ENCODE data around the gene MBNL3.
"Not testable (repeated sequence)": the region's sequence is repeated elsewhere in the genome, so short reads cannot be mapped to it uniquely, and the experiment has no call there.

Gene MBNL3

DNA sequence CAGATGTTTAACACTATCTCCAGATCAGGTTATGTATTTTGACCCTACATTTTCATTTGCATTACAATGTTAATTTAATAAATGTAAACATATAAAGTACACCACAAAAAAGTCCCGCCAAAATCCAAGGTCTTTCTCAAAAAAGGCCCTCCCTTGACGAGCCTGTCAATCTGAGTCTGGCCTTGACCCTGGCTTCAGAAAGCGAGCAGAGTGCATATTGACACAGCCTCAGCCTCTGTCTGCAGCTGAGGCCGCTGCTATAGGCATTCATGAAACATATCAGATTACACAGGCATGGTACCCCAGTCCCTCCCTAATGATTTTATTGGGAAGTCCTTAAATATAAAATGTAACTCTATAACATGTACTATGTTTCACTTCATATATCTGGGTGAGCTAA, 6.2 kb downstream of the MBNL3 start:
- H3K4me3 ChIP-seq (ENCODE audit: low read length) = no peak overlapping the region
- DNase-seq (ENCODE audit: low read depth, low spot score) = no peak

DNA sequence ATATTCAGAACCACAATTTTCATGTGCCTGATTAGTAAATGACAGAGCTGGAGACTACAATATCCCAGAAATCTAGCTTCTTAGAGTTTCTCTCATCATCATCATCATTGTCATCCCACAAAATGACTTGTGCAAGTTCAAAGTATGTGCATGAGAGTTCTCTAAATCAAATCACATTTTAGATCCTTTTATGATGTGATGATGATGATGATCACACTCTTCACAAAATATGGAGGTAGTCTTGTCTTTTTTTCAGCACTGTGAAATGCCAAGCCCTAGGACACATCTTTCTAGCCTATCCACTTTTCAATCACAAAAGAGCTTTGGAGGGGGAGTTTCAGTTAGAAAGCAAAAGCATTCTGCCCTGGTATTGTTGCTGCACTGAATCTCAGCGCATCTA, 7.4 kb downstream of the MBNL3 start:
- no peak for DNase-seq (ENCODE audit: low read depth, low spot score)

DNA sequence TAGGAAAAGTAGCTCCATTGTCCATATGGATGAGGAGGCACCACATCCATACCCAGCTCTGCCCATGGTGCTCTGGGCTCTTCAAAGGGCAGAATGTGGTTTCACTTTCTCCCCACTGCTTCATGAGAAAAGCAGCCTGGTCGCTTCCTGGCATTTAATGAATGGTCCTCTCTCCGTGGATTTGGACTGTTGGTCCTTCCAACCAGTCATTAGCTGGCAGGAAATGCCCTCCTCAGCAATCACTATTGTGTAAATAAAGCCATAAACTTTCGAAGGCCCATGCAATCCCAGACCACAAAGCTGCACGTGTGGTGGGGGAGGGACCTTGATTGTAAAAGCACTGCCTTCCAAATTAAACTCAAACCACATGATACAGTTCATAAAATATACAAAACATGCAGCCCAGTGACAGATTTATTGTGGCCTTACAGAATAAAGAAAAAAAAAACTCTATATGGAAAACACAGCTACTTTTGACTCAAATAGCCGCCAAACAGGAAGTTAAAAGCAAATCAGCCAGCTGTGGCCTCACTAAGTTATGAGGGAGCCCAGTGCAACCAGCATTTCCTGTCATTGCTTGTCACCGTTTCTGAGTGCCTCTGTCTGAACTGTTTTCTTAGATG, 8.1 kb downstream of the MBNL3 start:
- DNase-seq (ENCODE audit: low read depth, low spot score) = peak; percentile 68
- peak overlapping the region; percentile 43 for H3K4me3 ChIP-seq (ENCODE audit: low read length)

More for the DNA sequence above, 7.4 kb downstream of the MBNL3 start:
- H3K4me3 ChIP-seq (ENCODE audit: low read length) = no peak overlapping the region

DNA sequence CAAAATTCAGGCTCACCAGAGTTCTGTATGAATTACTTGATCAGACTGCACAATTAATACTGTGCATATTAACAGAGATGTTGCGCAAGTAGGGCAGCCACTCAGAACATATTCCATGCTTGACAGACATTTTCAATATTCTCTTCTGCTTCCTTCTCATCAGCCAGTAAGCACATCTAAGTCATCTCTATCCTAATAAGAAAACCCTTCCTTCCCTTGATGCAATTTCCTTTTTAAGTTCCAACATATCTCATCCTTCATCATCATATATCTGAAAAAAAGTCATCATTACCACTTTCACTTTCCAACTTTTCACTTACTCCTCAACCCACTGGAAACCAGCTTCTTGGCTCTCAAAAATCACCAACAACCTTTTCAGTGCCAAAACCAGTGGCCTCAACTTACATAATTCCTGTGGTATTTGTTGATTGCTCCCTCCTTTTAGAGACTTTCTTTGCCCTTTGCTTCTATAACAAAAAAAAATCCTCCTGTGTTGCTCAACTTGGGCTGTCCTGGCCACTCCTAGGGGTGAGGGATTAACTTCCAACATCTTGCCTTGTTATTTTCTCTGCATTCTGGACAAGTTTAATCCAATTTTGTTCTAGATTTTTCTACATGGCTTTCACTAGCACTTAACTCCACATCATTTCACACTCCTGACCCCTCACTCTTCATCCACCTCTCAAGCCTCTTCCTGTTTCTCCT, 14.1 kb downstream of the MBNL3 start:
- DNase-seq (ENCODE audit: low read depth, low spot score) = no peak

DNA sequence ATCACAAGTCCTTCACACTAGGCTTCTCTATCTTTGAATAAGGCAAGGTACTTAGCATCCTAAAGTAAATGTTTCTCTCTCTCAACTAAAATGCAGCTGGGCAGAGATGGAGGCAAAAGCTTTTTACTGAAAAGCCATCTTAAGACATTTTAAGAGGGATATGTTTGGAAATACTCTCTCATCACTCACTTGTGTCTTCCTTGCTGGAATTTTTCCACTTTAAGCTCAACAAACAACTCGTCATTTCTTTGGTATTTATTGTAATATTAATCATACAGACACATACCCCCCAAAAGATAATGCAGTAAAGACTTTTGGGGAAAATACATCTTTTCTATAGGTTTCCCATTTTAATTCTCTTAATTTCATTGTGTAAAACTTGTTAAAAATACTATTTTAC, 16.4 kb downstream of the MBNL3 start:
- DNase-seq (ENCODE audit: low read depth, low spot score) = no peak
- H3K4me3 ChIP-seq (ENCODE audit: low read length) = no peak overlapping the region

More for the DNA sequence above, 14.1 kb downstream of the MBNL3 start:
- no peak overlapping the region for H3K4me3 ChIP-seq (ENCODE audit: low read length)

DNA sequence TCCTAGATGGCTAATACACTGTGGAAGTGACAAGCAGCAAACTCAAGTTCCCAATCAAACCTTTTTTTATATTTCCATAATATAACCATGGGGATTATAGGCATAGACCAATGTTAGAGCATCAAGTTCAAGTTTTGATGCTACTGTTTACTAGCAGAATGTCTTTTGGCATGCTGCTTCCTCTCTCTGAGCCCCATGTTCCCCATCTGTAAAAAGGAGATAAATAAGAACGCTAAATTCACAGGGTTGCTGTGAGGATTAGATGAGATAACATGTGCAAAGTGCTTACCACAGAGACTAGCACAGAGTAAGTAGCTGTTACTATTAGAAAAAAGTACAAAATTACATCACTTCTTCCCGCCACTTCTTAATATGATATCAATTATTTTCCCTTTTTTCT, 18.0 kb downstream of the MBNL3 start:
- no peak for DNase-seq (ENCODE audit: low read depth, low spot score)
- no peak overlapping the region for H3K4me3 ChIP-seq (ENCODE audit: low read length)

DNA sequence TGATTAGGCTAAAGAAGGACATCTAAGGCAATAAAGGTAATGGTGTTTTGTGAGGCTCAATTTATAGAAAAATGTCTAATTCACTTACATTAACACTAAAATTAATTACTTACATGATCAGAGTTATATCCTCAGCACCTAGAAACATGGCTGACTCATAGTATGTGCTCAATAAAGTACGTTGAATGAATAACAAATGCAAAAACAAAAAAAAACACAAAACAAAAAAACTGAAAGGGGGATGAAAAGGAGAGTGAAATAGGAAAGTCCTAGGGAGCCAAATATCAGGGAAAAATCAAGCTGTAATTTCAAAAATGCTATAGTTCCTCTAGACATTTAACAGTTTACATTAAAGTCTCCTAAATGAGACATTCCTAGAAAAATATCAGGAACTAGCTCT, 18.7 kb downstream of the MBNL3 start:
- no peak for DNase-seq (ENCODE audit: low read depth, low spot score)
- H3K4me3 ChIP-seq (ENCODE audit: low read length) = no peak overlapping the region

DNA sequence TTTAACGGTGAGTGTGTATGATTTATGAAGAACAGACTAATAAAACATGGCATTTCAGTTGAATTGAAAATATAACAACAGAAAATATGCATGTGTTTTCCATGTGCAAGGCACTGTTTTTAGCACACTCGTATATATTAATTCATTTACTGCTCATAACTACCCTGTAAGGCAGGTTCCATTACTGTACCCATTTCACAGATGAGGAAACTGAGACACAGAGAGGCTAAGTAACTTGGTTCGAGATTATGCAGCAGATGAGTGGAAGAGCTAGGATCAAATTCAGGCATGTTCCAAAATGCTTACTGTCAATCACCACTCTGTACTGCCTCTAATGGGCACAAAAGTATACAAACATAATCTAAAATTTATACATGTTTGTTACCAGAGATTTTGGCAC, 20.4 kb downstream of the MBNL3 start:
- H3K4me3 ChIP-seq (ENCODE audit: low read length) = no peak overlapping the region
- DNase-seq (ENCODE audit: low read depth, low spot score) = no peak

DNA sequence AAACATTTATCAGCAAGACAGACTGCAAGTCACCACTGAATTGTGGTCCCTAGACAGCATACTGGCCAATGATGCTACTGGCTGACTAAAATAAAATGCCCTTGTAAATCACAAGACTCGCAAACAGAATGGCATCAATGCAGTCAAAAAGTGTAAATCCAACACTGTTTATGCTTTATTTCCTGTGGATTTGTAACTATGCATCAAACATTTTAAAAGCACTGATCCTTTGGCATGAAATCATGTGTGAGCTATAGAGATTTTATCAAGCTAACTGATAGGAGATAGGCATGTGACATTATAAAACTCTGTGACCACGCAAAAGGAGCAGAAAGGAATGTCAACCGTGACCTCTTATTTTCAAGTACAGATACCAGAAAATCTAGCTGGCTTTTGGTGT, 20.8 kb downstream of the MBNL3 start:
- DNase-seq (ENCODE audit: low read depth, low spot score) = no peak
- H3K4me3 ChIP-seq (ENCODE audit: low read length) = no peak overlapping the region

DNA sequence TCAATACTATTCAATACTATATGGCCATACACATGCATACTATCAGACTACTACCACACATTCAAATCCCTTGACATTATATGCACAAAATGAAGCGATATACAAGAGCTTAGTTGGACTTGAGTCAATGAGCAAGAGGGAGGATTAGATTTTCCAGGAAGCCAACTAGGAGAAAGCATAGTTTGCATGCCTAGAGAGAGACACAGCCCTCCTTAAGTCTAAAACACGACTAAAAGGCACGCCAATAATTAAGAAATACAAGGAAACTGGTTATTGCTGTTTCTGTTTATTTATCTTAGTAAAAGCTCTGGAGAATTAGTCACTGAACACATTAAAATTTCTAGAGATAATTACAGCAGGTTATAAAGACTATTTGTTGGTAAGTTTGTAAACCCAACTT, 21.8 kb downstream of the MBNL3 start:
- H3K4me3 ChIP-seq (ENCODE audit: low read length) = no peak overlapping the region
- no peak for DNase-seq (ENCODE audit: low read depth, low spot score)

DNA sequence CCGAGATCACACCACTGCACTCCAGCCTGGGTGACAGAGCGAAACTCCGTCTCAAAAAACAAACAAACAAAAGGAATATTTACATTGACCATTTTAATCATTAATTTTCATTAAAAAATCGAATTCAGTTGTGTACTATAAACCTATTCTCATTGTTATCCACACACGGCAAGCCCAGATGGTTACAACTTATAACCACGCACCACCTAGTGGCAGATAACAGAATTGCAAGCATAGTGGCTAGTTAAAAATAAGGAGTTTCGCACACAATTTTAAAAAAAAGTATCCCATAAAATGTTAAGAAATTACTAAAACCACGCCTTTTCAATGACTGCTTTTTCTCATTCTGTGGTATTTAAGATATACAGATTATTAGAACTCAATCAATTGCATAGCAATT, 25.4 kb downstream of the MBNL3 start:
- no peak overlapping the region for H3K4me3 ChIP-seq (ENCODE audit: low read length)
- DNase-seq (ENCODE audit: low read depth, low spot score) = no peak

DNA sequence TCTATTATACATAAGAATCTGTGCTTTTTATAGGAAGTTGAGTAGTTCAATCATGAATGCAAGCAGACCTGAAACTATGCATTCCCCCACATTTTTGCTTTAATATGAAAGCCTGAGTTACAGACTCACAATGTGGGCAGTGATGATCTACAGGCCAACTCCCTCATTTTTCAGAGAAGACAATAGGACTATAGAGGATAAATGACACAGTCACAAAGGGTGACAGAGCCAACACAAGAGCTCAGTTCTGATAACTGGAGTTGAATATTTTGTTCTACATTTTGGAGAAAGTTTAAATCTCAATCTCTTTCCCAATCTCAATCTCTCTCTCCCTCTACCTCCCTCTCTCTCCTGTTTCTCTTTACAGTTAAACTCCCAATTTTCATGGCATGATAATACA, 27.0 kb downstream of the MBNL3 start:
- no peak overlapping the region for H3K4me3 ChIP-seq (ENCODE audit: low read length)
- no peak for DNase-seq (ENCODE audit: low read depth, low spot score)

DNA sequence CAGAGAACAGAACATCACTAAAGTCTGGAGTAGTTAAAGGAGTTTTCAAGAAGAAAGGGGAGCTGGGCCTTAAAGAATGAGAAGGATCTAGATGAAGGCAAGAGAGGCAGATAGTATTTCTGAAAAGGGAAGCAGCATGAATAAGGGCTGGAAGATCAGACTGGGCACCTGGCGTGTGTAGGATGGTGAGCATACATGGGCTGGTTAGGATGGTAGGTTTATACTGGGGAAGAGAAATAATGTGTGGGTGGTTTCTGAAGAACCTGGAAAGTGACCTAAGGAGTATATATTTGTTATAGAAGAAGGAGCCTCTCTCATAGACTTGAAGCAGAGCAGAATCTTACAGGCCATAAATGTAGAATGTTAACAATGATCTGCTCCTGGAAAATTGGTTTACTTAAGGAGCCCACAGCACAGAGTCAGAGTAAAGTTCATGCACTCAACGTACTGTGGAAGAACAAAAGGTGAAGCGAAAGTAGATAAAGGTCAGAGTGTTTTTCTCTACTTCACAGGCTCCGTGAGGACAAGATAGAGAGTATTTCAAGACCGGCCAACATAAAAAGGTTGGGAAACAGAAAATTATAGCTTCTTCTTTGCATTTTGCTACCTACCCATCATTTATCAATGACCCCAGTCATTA, 35.8 kb downstream of the MBNL3 start:
- no peak for DNase-seq (ENCODE audit: low read depth, low spot score)
- H3K4me3 ChIP-seq (ENCODE audit: low read length) = no peak overlapping the region

DNA sequence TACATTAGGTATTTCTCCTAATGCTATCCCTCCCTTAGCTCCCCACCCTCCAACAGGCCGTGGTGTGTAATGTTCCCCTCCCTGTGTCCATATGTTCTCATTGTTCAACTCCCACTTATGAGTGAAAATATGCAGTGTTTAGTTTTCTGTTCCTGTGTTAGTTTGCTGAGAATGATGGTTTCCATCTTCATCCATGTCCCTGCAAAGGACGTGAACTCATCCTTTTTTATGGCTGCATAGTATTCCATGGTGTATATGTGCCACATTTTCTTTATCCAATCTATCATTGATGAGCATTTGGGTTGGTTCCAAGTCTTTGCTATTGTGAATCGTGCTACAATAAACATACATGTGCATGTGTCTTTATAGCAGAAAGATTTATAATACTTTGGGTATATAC, 42.9 kb downstream of the MBNL3 start:
- H3K4me3 ChIP-seq (ENCODE audit: low read length); DNase-seq (ENCODE audit: low read depth, low spot score): not testable (repeated sequence)

DNA sequence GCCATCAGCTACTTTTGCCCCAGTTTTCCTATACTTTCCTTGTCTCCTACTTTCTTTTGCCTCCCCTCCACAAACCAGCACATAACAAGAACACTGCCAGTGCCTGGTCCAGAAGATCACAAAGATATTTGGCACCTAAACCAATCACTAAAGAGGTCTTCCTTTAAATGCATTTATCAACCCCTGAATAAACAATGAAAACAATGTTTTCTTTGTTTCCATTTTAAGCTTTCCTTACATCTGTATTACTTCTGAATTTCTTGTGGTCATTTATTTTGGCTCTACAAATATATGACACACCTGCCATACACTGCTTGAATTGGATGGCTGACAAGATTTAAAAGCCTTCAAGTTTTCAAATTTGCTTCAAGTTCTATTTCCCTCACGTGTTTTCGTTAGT, 43.9 kb downstream of the MBNL3 start:
- DNase-seq (ENCODE audit: low read depth, low spot score) = no peak
- H3K4me3 ChIP-seq (ENCODE audit: low read length) = no peak overlapping the region

DNA sequence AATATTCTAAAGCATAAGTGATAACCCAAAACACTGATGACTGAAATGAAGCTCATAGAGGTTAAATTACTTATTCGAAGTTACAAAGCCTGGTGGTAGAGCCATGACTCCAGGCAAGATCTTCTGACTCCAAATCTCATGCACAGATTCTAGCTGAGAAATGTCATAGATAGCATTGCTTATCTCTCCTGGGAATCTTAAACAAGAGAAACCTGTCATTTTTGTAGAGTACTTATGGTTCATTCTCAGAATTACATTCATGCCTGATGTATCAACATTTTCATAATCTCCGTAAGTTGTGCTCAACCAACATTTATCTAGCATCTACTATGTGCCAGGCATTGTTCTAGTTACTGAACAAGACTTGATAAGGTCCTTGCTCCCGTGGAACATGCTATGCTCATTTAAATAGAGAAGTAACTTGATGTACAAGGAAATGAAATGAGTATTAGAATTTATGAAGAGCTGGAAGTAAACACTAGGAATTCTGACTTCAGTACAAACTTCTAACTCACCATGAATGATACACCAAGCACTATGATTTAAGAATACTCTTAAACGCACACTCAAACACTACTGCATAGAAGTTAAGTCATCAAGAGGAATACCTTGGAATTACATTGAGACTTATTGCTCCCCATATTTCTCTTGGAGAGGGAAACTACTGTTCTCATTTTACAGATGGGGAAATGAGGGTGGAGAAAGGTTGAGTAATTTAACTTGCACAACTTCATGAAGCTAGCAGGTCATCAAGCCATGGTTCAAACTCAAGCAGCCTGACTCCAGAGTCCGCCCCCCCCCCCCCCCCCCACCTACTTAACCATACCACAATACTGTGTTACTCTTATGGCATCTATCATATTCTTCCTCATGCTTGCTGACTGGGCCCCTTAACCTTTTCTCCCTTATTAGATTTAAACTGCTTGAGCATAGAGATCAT, 45.4 kb downstream of the MBNL3 start:
- no peak overlapping the region for H3K4me3 ChIP-seq (ENCODE audit: low read length)
- DNase-seq (ENCODE audit: low read depth, low spot score) = no peak

DNA sequence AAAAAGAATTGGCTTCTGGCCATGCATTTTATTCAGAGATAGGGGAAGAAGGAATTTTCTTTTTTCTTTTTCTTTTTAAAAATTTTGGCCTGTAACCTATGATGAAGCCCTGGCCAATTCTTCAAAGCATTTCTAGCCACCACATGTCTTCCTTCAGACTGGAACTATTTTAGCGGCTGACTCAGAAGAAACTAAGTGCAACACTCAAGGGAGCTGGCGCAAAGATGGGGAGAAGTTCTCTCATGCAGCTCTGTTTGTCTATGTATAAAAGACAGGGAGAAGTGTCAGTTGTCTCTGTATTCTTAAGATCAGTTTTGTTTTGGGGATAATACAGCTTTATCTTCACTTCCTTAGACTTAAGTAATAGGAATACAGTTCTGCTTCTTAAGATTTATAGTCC, 46.1 kb downstream of the MBNL3 start:
- no peak for DNase-seq (ENCODE audit: low read depth, low spot score)
- H3K4me3 ChIP-seq (ENCODE audit: low read length) = no peak overlapping the region

DNA sequence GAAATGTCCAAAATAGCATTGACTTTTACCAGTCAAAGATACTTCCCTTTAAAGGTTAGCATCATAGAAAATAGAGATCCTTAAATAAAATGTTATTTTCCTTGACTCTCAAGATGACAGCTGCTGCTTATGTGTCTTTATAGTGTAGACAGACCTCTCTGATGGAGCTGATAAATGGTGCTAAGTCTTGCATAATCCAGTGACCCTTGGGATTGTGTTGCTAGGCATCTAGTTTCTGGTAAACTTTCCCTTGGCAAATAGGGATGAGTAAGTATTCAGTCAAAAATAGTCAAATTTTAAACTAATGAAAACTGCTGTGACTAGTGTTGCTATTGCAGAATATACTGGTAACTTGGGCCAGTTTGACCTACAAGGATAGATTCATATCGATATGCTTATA, 53.6 kb downstream of the MBNL3 start:
- H3K4me3 ChIP-seq (ENCODE audit: low read length) = no peak overlapping the region
- DNase-seq (ENCODE audit: low read depth, low spot score) = no peak

DNA sequence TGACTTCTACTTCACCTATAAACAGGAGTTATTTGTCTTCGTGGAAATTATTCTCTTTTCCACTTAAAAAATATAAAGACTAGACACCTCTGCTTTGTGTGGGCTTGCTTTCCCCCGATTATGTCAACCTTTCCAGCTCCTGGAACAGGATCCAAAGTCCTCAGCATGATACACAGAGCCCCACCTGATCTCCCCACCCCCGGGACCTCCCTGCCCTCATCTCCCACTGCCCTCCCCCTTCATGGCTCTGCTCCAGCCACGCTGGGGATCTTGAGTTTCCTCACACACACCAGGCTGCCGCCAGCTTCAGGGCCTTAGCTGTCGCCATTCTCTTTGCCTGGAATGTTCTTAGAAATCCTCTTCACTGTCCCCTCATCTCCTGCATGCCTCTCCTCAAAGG, 55.3 kb downstream of the MBNL3 start:
- no peak overlapping the region for H3K4me3 ChIP-seq (ENCODE audit: low read length)
- no peak for DNase-seq (ENCODE audit: low read depth, low spot score)

DNA sequence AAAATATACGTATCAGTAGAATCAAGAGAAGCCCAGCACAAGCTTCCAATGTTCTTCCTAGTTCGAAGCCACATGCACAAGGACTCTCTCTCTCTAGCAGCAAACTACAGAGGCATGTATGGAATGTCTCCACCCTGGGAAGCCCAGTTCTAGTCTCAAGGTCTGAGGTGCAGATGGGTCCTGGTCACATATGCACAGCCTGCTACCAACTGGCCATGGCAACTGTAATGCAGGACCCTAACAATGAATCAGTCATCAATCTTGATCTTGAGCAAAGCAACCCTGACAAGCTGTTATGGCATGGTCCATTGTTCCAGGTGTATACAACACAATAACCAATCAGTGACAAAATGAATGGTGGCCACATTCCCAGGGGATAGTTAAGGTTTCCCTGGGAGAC, 55.8 kb downstream of the MBNL3 start:
- H3K4me3 ChIP-seq (ENCODE audit: low read length) = no peak overlapping the region
- no peak for DNase-seq (ENCODE audit: low read depth, low spot score)
